Stimulated activated CD8-positive, alpha-beta memory T cell treated with anti-CD3 and anti-CD28 coated beads, Interleukin-15, amount 100 ng/mL, for 1 hour (primary cell): ENCODE measurements around the gene KDF1.
A peak's percentile ranks its signal among the peaks of the same experiment; 100 is the strongest.

Source experiments
- DNase-seq: peaks from one replicate; pipeline ENCODE4 v3.0.0-alpha.2; 2020; ENCODE audit warnings: low read depth

KDF1 gene, protein sequence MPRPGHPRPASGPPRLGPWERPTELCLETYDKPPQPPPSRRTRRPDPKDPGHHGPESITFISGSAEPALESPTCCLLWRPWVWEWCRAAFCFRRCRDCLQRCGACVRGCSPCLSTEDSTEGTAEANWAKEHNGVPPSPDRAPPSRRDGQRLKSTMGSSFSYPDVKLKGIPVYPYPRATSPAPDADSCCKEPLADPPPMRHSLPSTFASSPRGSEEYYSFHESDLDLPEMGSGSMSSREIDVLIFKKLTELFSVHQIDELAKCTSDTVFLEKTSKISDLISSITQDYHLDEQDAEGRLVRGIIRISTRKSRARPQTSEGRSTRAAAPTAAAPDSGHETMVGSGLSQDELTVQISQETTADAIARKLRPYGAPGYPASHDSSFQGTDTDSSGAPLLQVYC

DNA sequence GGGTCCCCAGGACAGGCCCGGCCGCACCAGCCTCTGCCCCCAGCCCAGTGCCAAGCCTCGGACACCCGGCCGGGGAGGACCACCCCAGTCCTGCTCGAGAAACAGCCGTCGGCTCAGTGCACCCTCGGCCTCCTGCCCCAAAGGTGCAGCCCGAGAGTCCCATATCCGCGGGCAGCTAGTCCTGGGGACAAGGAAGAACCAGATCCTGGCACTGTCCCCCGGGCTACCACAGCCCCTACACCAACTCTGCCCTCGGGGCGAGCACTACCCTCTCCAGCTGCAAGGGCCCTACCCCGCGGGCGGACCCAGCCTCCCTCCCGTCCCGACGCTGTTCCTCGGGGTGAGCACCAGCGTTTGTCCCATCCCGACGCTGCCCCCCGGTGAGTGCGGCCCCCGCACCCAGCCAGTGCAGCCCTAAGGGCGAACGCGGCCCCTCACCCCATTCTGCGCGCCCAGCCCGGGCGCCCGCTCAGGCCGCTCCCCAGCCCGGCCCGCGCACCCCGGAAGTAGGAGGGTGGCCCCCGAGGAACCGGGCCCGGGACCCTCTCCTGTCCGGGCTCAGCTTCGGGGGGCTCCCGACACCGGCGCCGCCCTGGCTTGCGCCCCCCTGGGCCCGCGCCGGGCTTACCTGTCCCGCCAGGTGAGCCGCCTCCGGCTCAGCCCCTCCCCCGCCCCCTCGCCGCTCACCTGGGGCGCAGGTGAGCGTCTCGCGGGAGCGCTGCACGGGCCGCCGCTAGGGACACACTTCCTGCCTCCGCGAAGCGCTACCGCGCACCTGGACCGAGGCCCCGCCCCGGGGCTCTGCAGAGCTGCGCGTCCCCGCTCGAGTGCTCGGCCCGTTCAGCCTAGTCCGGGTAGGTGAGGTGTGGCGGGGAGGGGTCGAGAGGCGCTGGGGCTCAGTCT is at the start of gene KDF1:
Gene KDF1 (minus strand): TSS at position 747 of the 903 bp plus-strand sequence. CDS start 8,088 bp downstream, outside the sequence.
- DNase-seq: peak; percentile 13

DNA sequence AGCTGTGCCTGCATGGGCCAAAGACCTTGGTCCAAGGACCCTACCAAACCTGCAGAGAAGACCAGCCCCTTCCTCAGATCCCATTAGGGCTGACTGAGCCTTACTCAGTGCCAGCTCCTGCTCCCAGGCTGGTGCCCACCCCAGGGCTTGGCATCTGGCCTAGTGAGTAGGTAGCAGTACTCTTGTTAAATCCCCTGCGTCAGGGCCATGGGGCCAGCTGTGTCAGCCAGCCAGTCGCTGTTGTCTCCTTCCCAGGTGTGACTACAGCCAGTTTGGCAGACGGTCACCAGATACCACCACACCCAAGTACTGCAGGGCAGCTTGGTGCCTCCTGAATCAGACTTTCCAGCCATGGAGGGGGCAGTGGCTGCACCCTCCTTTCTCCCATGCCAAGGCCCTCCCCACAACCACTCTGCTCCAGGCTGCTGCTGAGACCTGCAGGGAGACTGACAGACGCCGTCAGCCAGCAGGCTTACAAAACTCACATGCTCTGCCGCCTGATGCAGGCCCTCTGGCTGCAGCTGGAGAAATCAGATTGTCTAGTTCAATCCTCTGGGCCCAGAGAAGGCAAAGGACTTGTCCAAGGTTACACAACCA is 49.4 kb upstream of the KDF1 start:
- no peak for DNase-seq

DNA sequence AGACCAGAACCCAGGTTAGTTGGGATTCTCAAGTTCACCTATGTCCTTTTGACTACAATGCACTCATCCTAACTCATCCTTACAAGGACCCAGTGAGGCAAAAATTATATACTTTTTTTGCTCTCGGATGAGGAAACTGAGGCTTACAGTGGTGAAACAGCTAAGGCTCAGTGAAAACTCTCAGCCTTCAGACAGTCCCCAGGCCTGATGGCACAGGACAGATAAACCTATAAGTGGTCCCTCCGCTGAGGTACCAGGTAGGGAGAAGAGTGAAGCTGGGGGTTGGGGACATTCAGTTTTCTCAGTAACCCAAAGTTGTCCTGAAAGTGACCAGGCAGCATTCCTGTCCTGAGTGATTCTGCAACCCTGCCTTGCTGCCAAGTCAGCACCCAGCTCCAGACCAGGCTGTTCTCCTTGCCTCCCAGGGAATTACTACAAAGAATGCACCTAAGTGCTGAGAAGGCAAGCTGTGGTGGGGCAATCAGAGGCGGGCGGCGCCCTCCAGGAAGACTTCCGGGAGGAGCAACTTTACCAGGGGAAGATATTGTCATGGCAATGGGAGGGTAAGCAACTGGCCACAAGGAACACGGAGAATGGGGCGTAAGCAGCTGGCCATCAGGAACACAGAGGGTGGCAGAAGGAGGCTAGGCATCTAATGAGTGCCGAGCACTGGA is 47.8 kb upstream of the KDF1 start:
- DNase-seq: no peak

DNA sequence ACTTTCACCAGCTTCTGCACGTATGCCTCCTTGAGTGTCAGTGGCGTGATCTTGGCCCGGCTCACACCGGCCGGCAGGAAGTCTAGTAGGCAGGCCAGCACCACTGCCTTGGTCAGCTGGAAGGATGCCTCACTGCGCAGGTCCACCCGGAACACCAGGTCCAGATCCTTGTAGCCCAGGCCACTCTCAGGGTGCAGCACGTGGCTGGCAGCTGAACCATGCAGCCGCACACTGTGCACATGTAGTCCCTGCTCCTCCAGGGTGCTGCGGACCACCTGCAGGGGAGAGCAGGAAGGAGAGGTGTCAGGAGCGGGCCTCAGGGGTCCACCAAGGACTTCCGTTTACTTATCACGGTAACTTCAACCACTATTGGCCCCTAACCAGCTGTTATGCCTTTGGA is 46.4 kb upstream of the KDF1 start:
- no peak for DNase-seq

- DNase-seq: no peak
Measured at GRCh38 chr1:27005648-27006496, 45.6 kb upstream of the KDF1 start.

- DNase-seq: no peak
Measured at GRCh38 chr1:27005166-27005530, 44.9 kb upstream of the KDF1 start.

GRCh38 chr1:27004471-27005165 is 44.4 kb upstream of the KDF1 start:
- DNase-seq: no peak

DNA sequence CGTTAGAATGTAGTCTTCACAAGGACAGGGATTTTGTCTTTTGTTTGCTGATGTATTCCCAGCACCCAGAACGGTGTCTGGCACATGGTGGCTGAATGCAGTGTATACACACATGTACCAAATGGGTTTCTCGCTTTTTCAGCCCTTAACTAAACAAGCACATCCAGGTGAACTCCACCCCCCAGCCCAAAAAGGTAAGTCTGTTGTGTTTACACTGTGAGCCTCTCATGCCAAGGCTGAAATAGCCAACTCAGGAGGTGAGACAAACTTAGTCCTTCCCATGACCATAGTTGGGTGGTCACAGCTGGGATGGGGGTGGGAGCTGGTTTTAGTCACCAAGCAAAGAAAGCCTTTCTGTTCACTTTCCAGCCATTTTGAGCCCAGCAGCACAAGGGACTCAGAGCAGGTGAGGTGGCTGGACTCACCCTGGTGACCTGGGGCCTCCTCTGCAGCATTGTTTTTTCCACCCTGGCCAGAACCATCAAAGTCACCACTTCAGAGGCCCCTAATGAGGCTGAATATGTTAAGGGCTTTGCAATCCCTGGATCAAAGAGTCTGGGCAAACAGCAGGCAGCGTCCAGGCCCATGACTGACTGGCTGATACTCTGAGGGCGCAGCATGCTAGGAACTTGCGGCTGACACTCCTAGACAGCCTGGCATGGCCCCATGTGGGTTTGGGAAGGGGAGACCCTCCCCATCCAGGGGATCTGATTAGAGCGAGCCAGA is 43.6 kb upstream of the KDF1 start:
- DNase-seq: no peak

GRCh38 chr1:27001570-27002360 is 41.5 kb upstream of the KDF1 start:
- DNase-seq: no peak

GRCh38 chr1:27000817-27001460 is 40.7 kb upstream of the KDF1 start:
- no peak for DNase-seq

DNA sequence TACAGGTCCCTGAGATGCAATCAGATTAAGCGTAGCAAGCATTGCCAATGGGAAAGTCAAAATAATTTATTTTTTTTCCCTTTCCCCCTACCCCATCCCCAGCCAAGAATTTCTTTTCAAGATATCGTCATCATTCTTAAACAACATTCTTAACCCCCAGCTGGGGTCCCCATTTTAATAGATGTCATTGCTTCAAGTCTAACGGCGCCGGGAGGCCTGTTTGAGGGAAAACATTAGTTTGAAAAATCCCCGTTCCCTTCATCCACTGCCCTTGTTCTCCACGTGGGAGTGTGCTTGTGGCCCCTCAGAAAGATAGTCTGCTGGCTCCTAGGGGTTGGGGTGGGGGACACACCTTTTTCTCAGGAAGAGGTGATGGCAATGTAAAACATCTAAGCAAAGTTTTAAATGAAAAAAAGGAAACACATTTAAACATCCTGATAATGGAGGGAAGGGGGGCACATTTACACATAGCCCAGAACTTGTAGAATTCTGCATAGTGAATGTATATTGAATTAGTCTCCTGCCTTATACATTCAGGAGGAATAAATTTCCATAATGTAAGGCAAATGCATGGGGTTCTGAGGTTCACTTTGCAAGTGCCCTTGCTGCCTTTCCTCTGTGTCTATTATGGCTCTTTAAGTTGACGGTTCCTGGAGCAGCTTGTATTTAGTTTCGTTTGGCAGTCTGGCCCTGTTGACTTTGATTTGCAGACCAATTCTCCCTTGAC is 40.0 kb upstream of the KDF1 start:
- no peak for DNase-seq

- DNase-seq: no peak
Measured at GRCh38 chr1:26999440-26999987, 39.2 kb upstream of the KDF1 start.

GRCh38 chr1:26998429-26999300 is 38.4 kb upstream of the KDF1 start:
- no peak for DNase-seq

DNA sequence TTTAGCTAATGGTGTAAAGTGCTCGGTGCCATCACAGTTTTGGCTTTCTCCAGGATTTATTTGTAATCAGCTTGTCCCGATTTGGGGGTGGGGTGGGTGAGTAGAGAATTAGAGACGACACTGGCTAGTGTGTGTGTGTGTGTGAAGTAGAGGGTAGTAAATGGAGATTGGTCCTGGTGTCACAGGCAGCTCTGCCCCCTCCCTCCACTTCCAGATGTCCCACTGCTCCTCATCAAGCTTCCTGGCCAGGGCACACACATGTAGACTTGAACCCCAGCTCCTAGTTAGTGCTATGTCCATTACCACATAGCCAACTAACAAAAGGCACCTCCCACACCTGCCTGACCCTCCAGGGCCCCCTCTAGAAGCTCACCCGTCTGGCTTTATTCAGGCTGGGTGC is 36.4 kb upstream of the KDF1 start:
- DNase-seq: no peak

DNA sequence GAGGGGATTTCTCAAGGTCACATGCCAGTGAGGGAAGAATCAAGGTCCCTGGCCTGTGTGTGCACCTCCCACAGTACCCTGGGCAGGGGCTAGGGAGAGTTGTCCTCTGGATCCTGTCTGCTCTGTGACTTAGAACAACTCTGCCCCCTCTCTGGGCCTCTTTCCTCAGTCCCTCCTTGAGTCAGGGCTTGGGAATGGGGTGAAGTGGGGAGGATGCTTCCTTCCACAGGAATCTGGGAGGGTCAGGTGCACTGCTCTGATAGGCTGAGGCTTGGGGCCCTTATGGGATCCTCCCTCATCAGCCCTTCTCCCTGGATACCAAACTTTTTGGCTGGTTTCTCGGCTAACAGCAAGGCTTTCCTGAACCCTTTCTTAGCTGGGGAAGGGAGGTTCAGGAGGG is 35.8 kb upstream of the KDF1 start:
- DNase-seq: no peak

DNA sequence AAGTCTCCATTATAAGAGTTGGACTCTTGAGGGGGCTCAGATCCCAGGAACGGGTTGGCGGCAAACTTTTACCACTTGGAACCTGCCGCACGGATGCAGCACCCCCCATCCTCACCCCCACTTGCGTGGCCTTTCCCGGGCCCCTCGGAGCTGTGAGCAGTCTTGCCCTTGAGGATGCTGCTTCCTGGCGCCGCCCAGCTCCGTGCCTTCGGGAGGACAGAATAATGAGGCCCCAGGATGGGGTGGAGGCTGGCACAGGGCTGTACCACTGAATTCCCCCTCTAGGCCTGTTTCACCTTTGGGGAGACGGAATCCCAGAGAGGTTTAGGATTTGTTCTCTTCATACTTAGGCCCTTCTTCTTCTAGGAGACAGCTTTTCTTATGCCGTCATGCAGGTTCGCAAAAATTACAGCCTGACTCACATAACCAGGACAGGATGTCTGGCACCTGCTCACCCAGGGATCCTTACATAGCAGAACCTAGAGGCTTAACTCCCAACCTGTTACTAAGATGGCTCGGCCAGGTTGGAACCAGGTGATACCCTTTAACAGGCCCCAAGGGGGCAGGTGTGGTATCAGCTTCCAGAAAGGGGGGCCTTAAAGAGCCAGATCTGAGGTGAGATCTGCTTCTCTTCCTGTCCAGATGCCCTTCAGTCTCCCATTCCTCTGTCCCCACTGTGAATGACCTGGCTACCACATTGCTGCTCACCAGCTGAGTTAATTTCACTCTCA is 34.7 kb upstream of the KDF1 start:
- no peak for DNase-seq
